WTC11 (cell line): ENCODE results near the gene SLC9C1.

Experiments
- CTCF ChIP-seq: fragments of 200-600 bp; IDR thresholded peaks from 2 replicates; pipeline ENCODE4 v1.8.0; 2022; ENCODE audit warnings: antibody characterized with exemption
- GABPB1 ChIP-seq: sonication (generic); formaldehyde crosslinking; IDR thresholded peaks from 2 replicates; pipeline ENCODE4 v1.8.1; 2023; ENCODE audit warnings: mild to moderate bottlenecking, missing genetic modification reagents
- IRF2 ChIP-seq: sonication (generic); formaldehyde crosslinking; IDR thresholded peaks from 2 replicates; pipeline ENCODE4 v1.8.0; 2022; ENCODE audit warnings: low read depth, missing genetic modification reagents, borderline replicate concordance
- NR2C2 ChIP-seq: sonication (generic); formaldehyde crosslinking; IDR thresholded peaks from 2 replicates; pipeline ENCODE4 v1.8.0; 2022; ENCODE audit warnings: mild to moderate bottlenecking, missing genetic modification reagents
- SMAD4 ChIP-seq: sonication (generic); formaldehyde crosslinking; IDR thresholded peaks from 2 replicates; pipeline ENCODE4 v1.8.0; 2022; ENCODE audit warnings: mild to moderate bottlenecking, missing genetic modification reagents
- SP1 ChIP-seq: sonication (generic); formaldehyde crosslinking; conservative IDR thresholded peaks from 2 replicates; pipeline ENCODE4 v1.8.1; 2022; ENCODE audit warnings: missing genetic modification reagents
- USF1 ChIP-seq: sonication (generic); formaldehyde crosslinking; IDR thresholded peaks from 2 replicates; pipeline ENCODE4 v1.8.0; 2022; ENCODE audit warnings: mild to moderate bottlenecking, missing genetic modification reagents
- USF2 ChIP-seq: sonication (generic); formaldehyde crosslinking; IDR thresholded peaks from 2 replicates; pipeline ENCODE4 v1.8.1; 2023; ENCODE audit warnings: mild to moderate bottlenecking, missing genetic modification reagents, moderate library complexity
- TF ChIP-seq, protein P1 (sequence below): sonication (generic); formaldehyde crosslinking; IDR thresholded peaks from 2 replicates; pipeline ENCODE4 v1.8.0; 2022; ENCODE audit warnings: mild to moderate bottlenecking, missing genetic modification reagents

- TF ChIP-seq SP1 (CRISPR knock-in tag) (no peak), IRF2 (CRISPR knock-in tag) (no peak), CTCF (no peak), USF2 (no peak), USF1 (CRISPR knock-in tag) (no peak), SMAD4 (CRISPR knock-in tag) (no peak), NR2C2 (CRISPR knock-in tag) (no peak), GABPB1 (CRISPR knock-in tag) (no peak)
- TF ChIP-seq, protein P1, sequence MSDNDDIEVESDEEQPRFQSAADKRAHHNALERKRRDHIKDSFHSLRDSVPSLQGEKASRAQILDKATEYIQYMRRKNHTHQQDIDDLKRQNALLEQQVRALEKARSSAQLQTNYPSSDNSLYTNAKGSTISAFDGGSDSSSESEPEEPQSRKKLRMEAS (CRISPR knock-in tag): no peak
These were observed 65.2 kb downstream of the SLC9C1 start for GRCh38 chr3:112228786-112229185.
